ENCODE data around the gene METRNL.
"Not testable (repeated sequence)": the region's sequence is repeated elsewhere in the genome, so short reads cannot be mapped to it uniquely, and the experiment has no call there.

The METRNL gene

DNA sequence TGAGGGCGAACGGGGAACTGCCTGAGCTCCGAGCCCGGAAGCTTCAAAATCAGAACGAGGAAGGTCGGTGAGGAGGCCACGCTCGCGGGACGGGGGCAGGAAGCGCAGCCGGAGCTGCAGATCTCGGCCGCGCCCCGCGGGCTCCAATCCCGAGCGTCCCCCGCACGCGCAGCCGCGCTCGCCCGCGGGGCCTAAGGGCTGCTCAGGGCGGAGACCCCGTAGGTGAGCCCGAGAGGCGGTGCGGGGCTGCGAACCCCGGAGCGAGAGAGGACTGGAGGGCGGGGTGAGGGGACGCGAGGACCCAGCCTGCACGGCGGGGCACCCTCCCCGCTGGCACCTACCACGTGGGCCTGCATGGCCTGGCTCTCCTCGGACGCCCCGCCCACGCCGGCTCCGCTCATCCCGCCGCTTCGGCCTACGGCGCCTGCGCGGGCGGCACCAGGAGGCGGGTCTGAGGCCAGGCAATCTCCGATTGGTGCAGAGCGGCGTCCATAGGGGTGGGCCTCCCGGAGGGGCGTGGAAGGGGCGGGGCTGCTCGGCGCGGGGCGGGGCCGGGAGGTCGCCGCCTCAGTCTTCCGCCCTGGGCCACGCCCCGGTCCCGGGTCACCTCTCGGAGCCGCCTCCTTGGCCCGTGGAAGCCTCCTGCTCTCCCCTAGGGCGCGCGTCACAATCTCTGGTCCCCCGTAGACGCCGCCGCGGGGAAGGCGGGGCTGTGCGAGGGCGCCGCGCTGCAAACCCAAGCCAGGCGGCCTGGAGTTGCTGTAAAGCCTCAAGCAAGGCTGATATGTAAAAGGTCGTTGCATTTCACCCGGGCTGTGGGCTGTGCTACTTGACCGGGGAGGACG, 27.8 kb upstream of the METRNL start:
- FAIRE-seq (peak; percentile 97), DNase-seq (ENCODE audit: insufficient read length, low spot score) (peak; percentile 98)

DNA sequence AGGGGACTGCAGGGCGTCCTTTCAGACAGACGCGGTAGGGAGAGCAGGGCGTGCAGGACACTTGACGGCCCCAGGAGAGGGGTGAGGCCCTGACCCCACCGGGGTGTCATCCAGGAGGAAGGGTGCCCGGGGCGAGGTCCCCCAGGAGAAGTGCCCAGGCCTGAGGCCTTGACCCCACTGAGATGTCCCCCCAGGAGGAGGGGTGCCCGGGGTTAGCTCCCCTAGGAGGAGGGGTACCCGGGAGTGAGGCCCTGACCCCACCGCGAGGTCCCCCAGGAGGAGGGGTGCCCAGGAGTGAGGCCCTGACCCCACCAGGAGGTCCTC, 27.2 kb upstream of the METRNL start:
- FAIRE-seq: no peak
- DNase-seq (ENCODE audit: insufficient read length, low spot score): no peak

DNA sequence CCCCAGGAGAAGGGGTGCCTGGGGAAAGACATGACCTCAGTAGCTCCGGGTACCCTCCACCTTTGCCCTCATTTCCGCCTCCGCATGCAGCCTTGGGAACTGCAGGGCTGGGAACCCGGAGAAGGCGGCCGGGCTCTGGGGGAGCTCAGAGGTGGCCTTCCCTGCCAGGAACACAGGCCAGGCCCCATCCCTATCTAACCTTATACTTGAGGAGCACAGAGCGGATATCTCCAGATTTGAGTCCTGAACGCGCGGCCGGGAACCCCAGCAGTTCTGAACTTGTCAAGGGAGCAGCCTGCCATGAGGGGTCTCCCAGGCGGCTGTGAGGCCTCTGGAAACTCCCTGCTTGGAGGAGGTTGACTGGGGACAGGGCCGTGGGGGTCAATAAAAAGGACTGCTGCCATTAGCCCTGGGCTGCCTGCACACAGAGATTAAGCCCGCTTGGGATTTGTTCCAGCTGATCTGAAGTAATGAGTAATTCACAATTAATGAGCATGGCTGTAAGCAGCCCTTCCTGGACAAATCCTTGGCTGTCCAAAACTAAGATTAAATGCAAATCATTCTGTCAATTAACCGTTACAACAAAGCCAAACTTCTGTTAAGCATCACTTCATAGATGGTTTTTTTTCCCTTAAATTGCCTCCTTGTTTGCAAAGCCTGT, 26.3 kb upstream of the METRNL start:
- FAIRE-seq: no peak
- DNase-seq (ENCODE audit: insufficient read length, low spot score): no peak

DNA sequence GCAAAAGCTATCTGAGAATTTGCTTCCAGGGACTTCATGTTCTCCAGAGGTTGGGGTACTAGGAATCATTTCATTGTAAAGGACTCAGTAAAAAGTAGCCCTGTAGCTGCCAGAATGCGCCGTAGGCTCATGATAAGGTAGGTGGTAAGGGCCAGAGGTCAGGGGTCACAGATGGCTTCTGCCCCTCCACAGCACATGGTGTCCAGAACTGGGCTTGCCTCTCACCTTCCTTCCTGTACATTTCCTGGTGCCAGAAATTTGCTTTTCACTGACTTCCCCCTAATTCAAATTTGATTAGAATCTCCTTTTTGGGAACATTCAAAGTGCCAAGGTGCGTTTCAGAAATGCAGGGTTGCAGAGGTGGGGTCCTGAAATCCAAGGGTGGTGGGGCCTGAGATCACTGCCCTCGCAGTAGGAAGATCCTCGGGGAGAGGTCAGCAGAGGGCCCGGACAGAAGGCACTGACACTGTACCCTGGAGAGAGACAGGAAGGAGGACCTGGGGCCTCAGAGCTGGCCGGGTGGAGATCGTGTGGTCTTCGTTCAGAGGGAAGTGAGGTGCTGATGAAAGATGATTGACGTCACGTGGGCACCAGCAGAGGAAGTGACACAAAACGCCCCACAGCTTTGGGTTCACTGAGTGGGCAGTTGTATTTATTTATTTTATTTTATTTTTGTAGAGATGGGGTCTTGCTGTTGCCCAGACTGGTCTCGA, 25.5 kb upstream of the METRNL start:
- FAIRE-seq (no peak), DNase-seq (ENCODE audit: insufficient read length, low spot score) (no peak)

DNA sequence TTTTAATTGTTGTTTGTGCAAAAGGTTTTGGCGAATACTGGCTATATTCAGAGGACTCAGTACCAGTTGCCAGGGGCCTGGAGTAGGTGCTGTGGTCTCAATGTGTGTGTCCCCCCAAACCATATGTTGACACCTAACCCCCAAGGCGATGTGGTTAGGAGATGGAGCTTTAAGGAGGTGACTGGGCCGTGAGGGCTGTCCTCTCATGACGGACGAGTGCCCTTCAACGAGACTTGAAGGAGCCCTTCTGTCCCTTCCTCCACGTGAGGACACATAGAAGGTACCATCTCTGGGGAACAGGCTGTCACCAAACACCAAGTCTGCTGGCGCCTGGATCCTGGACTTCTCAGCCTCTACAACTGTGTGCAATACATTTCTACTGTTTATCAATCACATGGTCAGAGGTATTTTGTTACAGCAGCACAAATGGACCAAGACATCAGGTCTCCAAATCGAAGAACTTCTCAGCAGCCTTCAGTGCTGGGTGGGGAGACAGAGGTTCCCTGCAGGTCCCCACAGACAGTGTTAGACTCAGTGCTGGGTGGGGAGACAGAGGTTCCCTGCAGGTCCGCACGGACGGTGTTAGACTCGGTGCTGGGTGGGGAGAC, 24.8 kb upstream of the METRNL start:
- DNase-seq (ENCODE audit: insufficient read length, low spot score): no peak
- no peak for FAIRE-seq

DNA sequence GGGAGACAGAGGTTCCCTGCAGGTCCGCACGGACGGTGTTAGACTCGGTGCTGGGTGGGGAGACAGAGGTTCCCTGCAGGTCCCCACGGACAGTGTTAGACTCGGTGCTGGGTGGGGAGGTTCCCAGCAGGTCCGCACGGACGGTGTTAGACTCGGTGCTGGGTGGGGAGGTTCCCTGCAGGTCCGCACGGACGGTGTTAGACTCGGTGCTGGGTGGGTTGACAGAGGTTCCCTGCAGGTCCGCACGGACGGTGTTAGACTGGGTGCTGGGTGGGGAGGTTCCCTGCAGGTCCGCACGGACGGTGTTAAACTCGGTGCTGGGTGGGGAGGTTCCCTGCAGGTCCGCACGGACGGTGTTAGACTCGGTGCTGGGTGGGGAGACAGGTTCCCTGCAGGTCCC, 24.2 kb upstream of the METRNL start:
- not testable (repeated sequence) for DNase-seq (ENCODE audit: insufficient read length, low spot score); FAIRE-seq

DNA sequence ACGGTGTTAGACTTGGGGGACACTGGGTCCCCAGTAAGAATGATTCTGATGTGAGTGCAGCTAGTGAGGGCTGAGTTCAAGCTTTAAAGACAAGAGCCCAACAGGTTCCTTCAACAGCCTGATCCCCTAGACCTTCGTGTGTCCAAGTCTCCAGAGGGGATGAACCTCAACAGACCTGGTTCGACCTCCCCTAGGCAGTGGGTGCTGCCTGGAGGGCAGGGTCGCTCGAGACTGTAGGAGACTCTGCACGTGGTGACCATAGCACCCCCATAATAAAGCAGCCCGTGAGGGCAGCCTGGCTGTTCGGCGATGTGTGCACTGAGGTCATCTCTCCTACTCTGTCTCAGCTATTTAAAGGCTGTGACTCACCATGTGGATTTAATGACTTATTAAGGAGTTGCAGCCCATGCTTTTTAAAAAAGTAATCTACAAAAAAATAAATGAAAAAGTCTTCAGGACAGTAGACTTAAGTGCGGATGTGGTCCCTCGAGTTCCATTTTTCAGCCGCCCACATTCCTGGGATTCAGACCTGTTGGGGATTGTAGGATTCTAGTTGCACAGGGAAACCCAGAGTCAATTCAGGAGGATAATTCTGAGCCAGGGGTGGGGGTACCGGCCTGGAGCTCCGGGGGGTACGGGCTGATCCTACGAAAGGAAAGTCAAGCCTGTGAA, 23.4 kb upstream of the METRNL start:
- no peak for FAIRE-seq
- DNase-seq (ENCODE audit: insufficient read length, low spot score): no peak

DNA sequence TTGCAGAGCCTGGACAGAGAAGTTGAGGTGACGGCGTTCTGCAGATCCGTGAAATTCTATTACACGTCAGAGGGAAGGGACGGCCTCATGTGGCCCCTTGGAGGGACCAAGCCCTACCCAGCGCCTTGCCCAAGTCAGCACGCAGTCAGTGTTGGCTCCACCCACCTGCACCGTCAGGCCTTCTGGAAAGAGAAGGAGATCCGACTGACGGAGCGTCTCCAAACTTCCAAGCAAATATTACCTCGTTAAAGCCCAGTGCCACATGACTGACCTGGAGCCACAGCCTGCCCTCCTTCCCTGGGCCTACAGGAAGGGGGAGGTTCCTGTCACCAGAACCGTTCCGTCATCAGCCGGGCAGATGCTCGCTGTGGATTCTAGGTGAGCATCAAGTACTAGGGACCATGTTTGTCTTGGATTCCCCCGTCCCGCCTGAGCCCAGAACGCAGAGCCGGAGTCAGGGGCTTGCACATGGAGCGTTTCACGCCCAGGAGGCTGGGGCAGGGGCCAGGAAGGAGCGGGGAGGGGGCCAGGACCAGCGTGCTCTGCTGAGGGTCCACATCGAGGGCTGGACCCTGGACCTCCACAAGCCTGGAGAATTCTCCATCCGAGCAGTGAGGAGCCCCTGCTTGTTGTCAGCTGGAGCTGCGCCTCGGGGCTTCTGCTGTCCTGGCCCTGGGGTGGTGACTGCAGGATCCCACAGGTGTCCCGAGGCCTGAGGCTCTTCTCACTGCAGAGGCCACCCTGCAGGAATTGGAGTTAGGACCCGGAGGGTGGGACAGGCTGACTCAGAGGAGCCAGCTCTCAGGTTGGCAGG, 22.6 kb upstream of the METRNL start:
- FAIRE-seq: no peak
- no peak for DNase-seq (ENCODE audit: insufficient read length, low spot score)

DNA sequence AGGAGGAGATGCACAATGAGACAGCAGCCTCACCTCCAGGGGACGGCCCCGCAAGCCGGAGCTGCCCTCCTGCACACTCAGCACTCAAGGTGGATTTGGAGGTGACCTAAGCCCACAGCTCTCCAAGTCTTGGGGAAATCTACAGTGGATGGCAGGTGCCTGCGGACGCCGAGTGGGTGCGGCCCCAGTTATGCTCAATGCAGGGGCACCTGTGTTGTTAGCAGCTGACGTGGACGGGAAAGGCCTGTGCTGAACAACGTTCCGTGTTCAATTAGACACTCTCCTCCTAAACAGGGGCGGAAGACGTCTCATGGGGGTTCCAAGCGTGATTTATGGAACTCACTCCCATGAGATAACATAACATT, 22.0 kb upstream of the METRNL start:
- DNase-seq (ENCODE audit: insufficient read length, low spot score) (no peak), FAIRE-seq (no peak)

DNA sequence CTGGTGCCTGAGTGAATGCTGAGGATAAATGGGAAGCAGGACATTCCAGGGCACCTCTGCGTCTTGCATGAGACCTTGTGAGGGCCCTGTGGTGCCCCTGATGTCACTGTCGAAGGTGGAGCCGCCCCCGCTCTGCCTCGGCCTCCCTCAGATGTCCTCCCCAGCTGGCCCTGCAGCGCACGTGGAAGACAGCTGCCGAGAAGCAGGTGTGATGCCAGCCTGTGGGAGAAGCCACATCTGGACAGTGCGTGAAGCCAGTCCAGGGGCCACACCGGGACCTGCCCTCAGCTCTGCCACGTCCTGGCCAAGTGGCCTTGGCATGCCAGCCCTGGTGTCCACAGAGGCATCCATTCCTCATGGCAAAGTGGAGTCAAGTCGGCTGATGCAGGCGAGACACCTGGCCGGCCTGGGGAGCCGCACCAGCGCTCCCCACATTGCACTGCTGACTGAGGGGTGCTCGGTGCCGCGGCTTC, 21.6 kb upstream of the METRNL start:
- DNase-seq (ENCODE audit: insufficient read length, low spot score): no peak
- FAIRE-seq: no peak

DNA sequence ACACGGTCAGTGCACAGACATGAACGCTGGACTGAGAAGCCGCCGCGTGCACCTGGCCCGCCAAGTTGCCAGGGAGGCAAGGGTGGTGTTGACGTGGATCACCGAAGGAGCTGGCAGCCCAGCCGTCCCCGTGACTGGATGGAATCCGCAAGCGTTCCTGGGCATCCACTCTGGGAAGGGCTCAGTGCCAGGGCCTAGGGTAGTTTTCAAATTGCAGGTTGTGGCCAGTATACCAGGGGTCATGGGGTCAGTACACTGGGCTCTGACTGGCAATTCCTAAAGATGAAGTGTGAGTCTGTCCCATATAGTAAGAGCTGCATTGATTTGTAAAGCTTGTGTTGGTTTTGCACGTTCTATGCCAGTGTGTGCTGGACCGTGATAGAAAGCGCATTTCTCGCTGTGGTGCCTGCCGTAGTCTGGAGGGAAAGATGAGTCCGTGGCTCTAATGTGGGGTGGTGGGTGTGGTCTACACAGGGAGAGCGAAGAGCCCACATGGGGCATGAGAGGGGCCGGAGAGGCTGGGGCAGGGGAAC, 21.1 kb upstream of the METRNL start:
- FAIRE-seq (no peak), DNase-seq (ENCODE audit: insufficient read length, low spot score) (no peak)

DNA sequence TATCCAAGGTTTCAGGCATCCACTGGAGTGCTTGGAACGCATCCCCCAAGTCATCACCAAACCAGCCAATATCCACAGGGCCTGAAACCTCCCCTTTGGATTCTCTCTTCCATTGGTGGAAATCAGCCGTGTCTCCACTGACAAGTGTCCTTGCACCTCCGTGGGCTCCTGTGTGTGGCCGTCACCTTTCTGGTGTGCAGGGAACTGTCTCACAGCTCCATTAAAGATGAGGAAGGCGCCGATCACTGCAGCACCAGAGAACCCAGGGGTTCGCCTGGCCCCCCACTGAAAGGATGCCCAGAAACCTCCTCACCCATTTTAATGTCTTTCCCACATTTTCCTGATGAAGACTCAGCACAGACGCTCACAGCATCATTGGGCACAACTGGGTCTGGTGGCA, 17.8 kb upstream of the METRNL start:
- DNase-seq (ENCODE audit: insufficient read length, low spot score) (no peak), FAIRE-seq (no peak)

DNA sequence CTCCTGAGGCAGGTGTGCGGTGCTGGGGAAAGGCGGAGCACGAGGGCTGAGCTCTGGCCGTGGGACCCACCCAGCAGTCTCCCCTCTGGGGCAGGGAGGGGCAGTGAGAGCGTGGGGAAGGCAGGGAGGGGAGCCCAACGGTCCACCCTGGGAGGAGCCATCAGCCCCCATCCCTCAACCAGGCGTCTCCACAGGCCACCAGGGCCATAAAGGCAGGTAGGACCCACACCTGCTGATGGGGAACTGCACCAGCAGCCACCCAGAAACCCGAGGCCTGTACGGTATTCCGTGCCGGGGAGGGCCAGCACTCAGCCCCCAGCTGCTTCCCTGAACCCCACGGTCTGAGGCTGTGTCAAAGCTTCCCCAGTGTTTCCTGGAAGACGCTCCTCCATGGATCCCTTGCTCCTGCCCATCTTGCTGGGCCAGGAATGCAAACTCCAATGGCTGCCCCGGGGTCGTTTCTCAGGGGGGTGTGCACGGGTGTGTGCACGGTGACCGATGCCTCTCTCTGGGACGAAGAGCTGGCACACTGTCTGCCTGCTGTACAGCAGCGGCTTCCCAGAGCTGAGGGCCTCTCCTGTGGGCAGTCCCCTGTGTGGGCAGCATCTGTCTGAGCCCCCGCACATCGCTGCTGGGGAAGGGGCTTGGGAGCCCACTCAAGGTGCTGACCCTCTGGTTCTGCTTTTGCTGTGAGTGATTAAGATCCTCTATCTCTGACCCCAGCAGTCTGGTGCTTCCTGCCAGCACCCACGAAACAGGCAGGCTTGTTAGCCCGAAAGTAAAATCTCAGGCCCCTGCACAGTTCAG, 17.2 kb upstream of the METRNL start:
- DNase-seq (ENCODE audit: insufficient read length, low spot score) (no peak), FAIRE-seq (no peak)

DNA sequence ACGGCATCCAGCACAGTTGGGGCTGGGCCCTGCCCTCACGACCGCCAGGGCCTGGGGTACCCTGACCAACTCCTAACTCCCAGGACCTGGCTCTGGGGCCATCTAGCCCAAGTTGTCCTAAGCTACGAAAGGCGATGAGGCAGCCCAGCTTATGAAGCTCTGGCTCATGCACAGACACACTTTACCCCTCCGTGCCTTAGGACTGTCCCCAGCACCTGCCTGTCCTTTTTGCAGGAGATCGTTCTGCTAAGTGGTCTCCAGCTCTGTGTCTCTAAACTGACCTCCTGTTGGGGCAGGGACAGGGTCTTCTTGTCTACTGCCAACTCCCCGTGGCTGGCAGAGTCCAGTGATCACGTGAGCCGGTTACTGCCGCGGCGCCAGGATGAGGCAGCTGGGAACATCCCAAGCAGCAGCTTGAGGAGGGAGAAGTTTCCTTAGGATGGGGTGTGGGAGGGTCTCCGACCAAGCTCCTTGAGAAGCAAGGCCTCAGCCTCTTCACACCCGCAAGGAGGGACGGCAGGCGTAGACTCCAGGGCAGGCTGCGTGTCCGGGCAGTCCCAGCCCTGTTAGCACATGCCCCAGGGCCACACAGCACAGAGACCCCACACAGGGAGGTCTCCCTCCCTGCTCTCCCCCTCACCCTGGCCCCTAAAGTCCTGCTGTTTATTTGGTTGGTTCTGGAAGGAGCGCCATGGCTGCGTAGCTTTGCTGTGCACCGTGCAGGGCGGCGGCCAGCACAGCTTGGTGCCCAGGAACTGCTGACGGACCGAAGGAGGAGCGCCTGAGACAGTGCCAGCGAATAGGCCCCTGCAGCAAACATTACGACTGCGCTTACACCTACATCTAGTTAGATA, 16.4 kb upstream of the METRNL start:
- no peak for DNase-seq (ENCODE audit: insufficient read length, low spot score)

DNA sequence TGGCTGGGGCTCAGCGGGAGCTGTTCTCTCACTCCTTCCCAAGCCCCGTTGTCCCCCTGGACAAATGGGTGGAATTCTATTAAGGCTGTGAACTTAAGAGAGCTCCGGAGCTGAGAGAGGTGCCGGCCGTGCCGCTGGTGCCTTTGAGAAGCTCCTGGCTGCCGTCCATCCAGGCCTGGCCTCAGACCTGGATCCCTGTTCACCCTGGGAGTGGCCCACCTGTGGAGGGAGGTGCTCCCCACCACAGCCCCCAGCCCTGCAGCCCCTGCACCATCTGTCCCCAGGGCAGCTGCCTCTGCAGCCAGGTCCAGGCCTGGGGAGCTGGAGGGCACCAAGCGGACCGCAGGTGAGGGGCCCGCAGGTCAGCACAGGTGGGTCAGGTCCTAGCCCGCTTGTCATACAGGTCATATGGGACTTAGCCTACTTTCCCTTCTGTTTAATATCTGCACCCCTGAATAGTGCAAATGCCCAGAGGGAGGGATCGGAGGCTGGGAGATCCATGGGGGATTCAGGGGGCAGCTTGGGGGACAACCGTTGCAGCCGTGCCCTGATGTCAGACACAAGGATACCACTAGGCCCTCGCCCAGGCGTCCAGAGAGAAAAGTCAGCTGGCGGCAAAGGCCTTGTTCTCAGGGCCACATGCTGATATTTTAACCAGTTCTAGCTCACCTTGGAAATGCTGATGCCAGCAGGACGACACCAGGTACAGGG, 15.2 kb upstream of the METRNL start:
- DNase-seq (ENCODE audit: insufficient read length, low spot score) (no peak), FAIRE-seq (no peak)

More for the DNA sequence above, 16.4 kb upstream of the METRNL start:
- no peak for FAIRE-seq

DNA sequence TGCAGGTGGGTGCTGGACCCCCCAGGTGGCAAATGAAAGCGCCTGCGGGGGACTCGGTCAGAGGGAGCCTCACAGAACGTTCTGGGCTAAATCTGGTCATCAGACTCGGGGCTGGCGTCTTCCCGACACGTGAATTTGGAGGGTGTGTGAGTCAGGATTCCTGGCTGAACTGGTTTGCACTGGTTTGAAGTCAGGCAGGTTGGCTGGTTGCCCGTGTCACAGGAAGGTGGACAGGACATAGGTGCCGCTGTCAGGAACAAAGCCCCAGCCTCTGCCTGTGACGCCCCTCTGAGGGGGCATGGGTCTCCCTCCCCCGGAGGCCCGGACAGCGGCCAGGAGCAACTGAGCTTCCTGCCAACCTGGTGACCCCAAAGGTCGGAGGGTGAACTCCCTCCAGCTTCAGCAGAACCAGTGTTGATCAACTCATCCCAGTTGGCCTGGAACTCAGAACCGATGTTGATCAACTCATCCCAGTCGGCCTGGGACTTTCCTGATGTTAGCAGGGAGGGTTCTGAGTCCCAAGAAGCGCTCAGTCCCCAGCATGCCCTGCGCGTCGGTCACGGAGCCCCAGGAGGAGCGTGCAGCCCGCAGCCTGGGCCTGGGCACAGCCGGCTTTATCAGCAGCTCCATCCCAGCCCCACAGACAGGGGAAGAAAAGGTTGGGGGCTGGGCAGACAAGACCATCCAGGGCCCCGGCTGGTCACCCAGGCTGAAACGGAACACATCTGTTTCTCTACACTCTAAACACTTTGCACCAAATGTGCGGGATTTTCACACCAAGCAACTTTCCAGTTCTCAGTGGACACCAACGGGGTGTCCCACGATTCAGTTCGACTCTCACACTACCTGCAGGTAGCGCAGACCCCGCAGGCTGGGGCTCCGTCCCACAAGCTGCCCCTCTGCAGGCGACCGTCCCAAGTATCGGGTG, 14.4 kb upstream of the METRNL start:
- DNase-seq (ENCODE audit: insufficient read length, low spot score) (no peak), FAIRE-seq (no peak)

Data from HTR-8/SVneo (cell line).